NK-92 treated with Interleukin-12 subunit alpha and Interleukin-12 subunit beta, amount 100 ng/mL, for 24 hours (cell line): ENCODE results near the gene PDGFA.

Experiments
- DNase-seq: peaks from one replicate; lab custom pipeline; 2025; lab: John Stamatoyannopoulos, UW

The PDGFA gene

GRCh38 chr7:519484-520390, at the start of gene PDGFA:
PDGFA (minus strand) TSS chr7:519846; CDS start chr7:519001, 845 bp downstream.
- DNase-seq = no peak

DNA sequence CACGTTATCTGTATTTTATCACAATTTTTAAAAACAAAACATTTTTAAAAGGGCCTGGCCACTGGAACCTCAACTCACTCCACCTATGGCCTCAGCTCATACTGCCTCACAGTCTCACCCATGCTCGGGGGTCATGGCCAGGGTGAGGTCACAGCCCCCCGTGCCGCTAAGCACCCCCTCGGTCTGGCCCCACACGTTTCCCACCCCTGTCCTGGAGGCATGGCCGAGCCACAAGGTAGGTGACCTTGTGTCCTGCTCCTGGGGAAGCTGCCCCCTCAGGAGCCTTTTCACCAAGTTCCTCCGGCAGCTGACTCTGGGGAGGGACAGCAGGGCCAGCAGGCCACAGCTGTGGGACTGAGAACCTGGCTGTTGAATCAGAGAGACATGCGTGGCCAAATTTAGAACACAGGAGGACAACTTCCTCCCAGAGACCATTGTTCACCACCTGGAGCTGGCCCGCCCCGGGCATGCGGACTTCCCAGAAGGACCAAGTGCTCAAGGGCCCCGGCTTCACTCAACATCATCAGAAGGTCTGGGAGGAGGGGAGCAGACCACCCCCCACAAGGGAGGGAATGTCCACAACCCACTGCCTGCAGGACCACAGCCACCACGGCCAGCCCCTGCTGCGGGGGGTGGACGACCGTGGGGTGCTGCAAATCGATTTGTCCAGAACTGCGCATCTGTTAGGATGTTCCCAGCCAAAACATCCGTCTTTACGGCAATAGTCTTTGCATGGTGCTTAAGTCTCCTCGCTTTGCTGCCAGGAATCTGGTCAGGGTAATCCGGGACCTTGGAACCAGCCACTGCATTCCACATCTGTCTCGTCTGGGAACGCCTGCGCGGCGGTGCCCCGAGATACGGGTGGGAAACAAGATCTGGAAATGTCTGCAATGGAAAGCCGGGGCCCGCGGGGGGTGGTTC, 48.6 kb upstream of the PDGFA start:
- no peak for DNase-seq

- no peak for DNase-seq
These were observed 47.7 kb upstream of the PDGFA start for GRCh38 chr7:567305-567883.

DNA sequence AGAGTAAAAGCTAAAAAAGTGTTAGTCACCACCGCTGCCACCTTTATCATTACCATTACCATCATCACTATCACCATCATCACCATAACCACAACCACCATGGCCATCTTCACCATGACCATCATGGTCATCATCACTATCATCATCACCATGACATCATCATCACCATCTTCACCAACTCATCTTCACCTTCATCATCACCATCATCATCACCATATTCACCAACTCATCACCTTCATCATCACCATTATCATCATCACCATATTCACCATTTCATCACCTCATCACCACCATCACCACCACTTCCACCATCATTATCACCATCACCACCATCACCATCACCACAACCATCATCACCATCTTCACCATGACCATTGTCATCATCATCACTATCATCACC, 46.5 kb upstream of the PDGFA start:
- DNase-seq = no peak

DNA sequence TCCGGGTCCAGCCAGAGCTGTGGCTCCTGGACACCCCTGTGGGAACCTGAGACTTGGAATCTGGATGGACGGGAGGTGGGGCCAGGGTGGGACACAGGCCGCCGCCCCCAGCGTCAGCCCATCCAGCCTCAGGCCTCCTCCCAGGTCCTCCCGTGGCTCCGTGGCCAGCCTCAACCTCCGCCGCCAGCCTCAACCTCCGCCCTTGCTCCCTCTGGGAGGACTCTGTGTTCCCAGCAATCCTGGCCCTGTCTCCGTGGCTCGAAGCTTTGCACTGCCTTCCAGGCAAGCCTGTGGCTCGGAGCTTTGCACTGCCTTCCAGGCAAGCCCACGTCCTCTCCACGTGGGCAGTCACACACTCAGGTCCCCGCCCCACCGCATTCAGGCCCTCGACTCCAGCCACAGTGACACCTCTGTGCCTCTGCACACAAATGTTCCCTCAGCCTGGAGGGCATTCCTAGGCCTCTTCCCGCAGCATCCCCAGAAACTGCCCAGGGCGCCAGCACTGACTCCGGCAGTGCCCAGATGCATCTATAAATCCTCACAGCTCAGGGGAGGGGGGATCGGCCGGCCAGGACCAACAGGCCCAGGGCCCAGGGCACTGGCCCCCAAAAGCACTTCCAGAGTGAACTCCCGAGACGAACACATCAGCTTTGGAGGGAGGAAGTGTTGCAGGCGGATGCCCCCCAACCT, 44.7 kb upstream of the PDGFA start:
- DNase-seq = no peak

- no peak for DNase-seq
These were observed 44.1 kb upstream of the PDGFA start for GRCh38 chr7:563629-564170.

- no peak for DNase-seq
These were observed 43.4 kb upstream of the PDGFA start for GRCh38 chr7:562789-563628.

GRCh38 chr7:562374-562675, 42.7 kb upstream of the PDGFA start:
- DNase-seq = no peak

DNA sequence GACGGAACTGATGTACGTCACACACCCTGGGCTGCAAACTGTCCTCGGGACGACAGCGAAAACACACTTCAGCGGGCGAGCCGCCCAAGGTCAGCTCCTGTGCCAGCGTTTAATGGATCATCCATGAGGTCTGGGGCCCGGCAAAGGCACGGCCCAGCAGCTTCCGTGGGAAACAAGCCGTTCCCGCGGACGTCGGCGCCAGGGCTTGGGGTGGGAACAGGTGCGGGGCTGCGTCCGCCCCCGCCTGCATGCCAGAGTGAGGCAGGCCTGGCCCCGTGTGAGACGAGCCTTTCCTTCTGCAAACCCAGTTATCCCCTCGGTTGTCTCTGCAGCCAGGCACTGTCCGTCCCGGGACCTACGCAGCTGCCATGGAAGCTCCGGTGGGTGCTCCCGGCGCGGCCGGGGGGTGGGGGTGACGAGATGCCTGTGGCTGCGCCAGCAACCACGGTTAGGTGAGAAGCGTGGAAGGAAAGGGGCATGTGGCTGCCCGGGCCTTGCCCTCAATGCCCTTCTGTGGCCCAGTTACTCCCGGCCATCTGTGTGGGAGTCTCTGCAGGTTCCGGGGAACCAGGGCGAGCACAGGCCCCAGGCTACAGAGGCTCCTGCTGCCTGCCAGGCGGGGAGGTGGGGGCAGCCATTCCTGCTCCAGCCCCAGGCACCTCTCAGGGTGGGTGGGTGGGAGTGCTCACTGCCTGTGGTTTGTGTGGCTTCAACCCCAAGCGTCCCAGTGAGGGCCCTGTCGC, 42.2 kb upstream of the PDGFA start:
- no peak for DNase-seq

DNA sequence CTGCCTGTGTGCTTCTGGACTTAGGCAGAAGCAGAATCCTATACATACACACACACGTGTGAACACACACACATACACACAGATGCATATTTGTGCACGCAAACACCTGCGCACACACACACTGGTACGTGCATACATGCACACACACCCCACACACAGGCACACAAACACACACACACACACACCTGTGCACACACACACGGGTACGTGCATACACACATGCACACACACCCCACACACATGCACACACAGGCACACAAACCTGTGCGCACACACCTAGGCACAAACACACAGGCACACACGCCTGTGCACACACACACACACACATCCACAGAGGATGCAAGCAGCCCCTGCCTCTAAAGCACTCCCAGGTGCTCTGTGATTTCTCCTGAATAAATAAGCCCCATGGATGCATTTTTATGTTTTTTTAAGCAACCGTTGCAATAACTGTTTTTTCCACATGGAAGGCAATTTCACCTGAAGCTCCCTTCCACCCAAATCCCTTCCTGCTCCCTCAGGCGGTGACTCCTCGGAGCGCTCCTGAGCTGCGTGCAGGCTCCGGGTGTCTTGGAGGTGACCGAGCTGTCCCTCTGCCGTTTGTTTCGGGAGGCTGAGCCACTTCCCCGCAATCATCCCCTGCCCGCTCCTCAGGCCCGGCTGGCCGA, 41.5 kb upstream of the PDGFA start:
- DNase-seq = no peak

DNA sequence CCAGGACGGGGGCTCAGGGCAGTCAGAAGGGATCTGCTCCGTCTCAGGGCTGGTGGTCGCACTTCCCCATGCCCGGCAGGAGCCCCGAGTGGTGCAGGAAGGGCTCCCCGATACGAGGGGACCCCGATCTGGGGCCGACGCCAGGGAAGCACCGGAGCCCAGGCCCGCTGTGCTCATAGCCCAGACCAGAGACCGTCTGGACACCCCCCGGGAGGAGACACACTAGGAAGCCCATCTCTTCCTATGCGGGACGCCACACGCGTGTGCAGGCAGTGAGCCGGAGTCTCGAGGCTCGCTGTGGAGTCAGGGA, 39.7 kb upstream of the PDGFA start:
- no peak for DNase-seq

GRCh38 chr7:557558-557881, 37.9 kb upstream of the PDGFA start:
- no peak for DNase-seq

- no peak for DNase-seq
These were observed 37.4 kb upstream of the PDGFA start for GRCh38 chr7:556837-557557.

- DNase-seq = no peak
These were observed 36.7 kb upstream of the PDGFA start for GRCh38 chr7:556291-556826.

DNA sequence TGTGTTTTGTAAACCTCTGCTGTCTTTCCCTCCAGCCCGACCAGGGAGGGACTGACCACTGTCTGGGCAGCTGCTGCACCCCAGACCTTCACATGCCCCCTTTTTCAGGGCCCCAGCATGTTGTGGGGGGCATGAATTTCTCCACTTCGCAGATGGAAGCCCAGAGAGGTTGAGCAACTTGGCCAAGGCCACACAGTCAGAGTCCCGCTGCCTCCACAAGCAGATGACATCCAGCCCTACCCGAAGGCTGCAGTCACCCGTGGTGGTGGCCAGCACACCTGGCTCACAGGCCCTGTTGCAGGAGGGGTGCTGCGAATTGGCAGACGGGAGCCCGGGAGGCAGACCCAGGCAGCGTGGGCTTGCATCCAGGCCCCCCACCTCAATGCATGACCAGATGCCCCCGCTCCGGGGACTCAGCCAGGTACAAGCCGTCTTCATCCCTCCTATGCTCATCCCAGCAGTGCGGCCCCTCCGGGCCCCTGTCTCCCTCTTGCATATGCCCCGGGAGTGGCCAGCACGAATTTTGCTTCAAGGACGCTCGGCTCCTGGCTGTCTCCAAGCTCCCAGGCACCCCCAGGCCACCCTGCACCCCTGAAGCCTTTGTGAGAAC, 36.0 kb upstream of the PDGFA start:
- DNase-seq = no peak

DNA sequence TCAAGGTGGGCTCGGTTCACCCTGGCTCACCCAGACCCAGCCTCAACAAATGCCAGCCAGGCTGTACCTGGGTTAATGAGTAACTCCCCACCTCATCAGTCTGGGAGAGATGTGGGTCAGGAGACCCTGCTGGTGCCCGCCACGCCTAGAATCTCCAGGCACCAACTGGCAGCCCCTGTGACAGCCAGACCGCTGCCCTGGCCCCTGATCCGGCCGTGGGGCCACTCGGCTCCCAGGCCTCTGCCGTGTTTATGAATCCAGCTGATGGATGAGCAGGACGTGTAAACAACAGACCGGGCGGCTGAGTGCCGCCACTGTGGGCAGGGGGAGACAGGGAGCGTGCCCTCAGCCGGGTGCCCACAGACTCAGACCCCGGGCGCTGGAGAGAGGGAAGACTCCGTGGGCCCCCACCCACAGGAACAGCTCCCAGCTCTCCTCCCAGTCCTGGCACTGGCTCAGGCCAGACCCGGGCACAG, 34.0 kb upstream of the PDGFA start:
- DNase-seq = no peak

GRCh38 chr7:552868-553635, 33.4 kb upstream of the PDGFA start:
- DNase-seq = no peak
